Trophoblast cell (in vitro differentiated cells and primary cell): Measurements from ENCODE around the gene RBM39.

ENCODE experiments used
- DNase-seq, 2 donors: peaks; one replicate each; pipeline ENCODE4 v3.0.0-alpha.2; 2016
- H2AFZ ChIP-seq: 2 replicates; pipeline ENCODE4 v1.6.1; 2013; ENCODE audit warnings: low read length, moderate library complexity, mild to moderate bottlenecking; ENCODE audit not compliant: insufficient read depth, poor library complexity
- H2AK5ac ChIP-seq: 2 replicates; pipeline ENCODE4 v1.6.1; 2013; ENCODE audit warnings: mild to moderate bottlenecking, low read length
- H2BK120ac ChIP-seq: 2 replicates; pipeline ENCODE4 v1.6.1; 2013; ENCODE audit warnings: low read length, mild to moderate bottlenecking, moderate library complexity; ENCODE audit not compliant: insufficient read depth, poor library complexity
- H2BK12ac ChIP-seq: 2 replicates; pipeline ENCODE4 v1.6.1; 2013; ENCODE audit warnings: mild to moderate bottlenecking, low read length, moderate library complexity
- H2BK5ac ChIP-seq: 2 replicates; pipeline ENCODE4 v1.6.1; 2013; ENCODE audit warnings: low read length, low read depth, moderate library complexity, mild to moderate bottlenecking; ENCODE audit not compliant: poor library complexity
- H3K14ac ChIP-seq: 2 replicates; pipeline ENCODE4 v1.6.1; 2013; ENCODE audit warnings: mild to moderate bottlenecking, low read length
- H3K18ac ChIP-seq: 2 replicates; pipeline ENCODE4 v1.6.1; 2013; ENCODE audit warnings: mild to moderate bottlenecking, low read length
- H3K23ac ChIP-seq: 2 replicates; pipeline ENCODE4 v1.6.1; 2013; ENCODE audit warnings: low read length
- H3K27ac ChIP-seq: 2 replicates; pipeline ENCODE4 v1.5.1; 2013; ENCODE audit warnings: low read depth, mild to moderate bottlenecking, inconsistent platforms, low read length, moderate library complexity
- H3K27me3 ChIP-seq: 2 replicates; pipeline ENCODE4 v1.6.1; 2013; ENCODE audit warnings: inconsistent platforms, mild to moderate bottlenecking, low read length, moderate library complexity; ENCODE audit not compliant: insufficient read depth
- H3K36me3 ChIP-seq, 2 experiments: 1 replicate in 1 of 2; 2 replicates in 1 of 2; pipeline ENCODE4 v1.6.1; 2013; ENCODE audit warnings: low read length in 2 of 2, mild to moderate bottlenecking in 2 of 2, moderate library complexity in 1 of 2; ENCODE audit not compliant: insufficient read depth in 2 of 2, control insufficient read depth in 1 of 2
- H3K4ac ChIP-seq: 2 replicates; pipeline ENCODE4 v1.6.1; 2013; ENCODE audit warnings: low read depth, mild to moderate bottlenecking, low read length, moderate library complexity
- H3K4me1 ChIP-seq, 2 experiments: 1 replicate in 1 of 2; 2 replicates in 1 of 2; pipeline ENCODE4 v1.6.1; 2013; ENCODE audit warnings: low read length in 2 of 2, mild to moderate bottlenecking in 2 of 2, moderate library complexity in 1 of 2; ENCODE audit not compliant: insufficient read depth in 2 of 2, control insufficient read depth in 1 of 2
- H3K4me2 ChIP-seq: 2 replicates; pipeline ENCODE4 v1.6.1; 2013; ENCODE audit warnings: inconsistent platforms, mild to moderate bottlenecking, low read length, moderate library complexity
- H3K4me3 ChIP-seq: 2 replicates; pipeline ENCODE4 v1.5.1; 2013; ENCODE audit warnings: mild to moderate bottlenecking, low read depth, low read length, inconsistent platforms
- H3K79me1 ChIP-seq: one replicate; pipeline ENCODE4 v1.6.1; 2013; ENCODE audit warnings: low read length
- H3K79me2 ChIP-seq: 2 replicates; pipeline ENCODE4 v1.6.1; 2013; ENCODE audit warnings: low read length, mild to moderate bottlenecking; ENCODE audit not compliant: control insufficient read depth, insufficient read depth, poor library complexity
- H3K9ac ChIP-seq: 2 replicates; pipeline ENCODE4 v1.6.1; 2013; ENCODE audit warnings: mild to moderate bottlenecking, low read length
- H3K9me3 ChIP-seq: 2 replicates; pipeline ENCODE4 v1.6.1; 2013; ENCODE audit warnings: low read depth, mild to moderate bottlenecking, control low read depth, inconsistent platforms, low read length; ENCODE audit not compliant: insufficient read depth
- H4K12ac ChIP-seq: 2 replicates; pipeline ENCODE4 v1.6.1; 2013; ENCODE audit warnings: low read depth, mild to moderate bottlenecking, low read length, moderate library complexity
- H4K8ac ChIP-seq: 2 replicates; pipeline ENCODE4 v1.6.1; 2013; ENCODE audit warnings: low read depth, mild to moderate bottlenecking, low read length, moderate library complexity
- H4K91ac ChIP-seq: one replicate; pipeline ENCODE4 v1.6.1; 2013; ENCODE audit warnings: low read depth, mild to moderate bottlenecking, low read length, moderate library complexity
- WGBS: extraction: QIAGEN DNeasy Blood & Tissue Kit; methylation state at CpG from one replicate; pipeline ENCODE4 v1.1.7; 2013; ENCODE audit warnings: missing lambda C conversion rate; ENCODE audit not compliant: insufficient read length, insufficient coverage; ENCODE audit errors: extremely low coverage; 5-methylcytosine and 5-hydroxymethylcytosine counted together

Gene RBM39

DNA sequence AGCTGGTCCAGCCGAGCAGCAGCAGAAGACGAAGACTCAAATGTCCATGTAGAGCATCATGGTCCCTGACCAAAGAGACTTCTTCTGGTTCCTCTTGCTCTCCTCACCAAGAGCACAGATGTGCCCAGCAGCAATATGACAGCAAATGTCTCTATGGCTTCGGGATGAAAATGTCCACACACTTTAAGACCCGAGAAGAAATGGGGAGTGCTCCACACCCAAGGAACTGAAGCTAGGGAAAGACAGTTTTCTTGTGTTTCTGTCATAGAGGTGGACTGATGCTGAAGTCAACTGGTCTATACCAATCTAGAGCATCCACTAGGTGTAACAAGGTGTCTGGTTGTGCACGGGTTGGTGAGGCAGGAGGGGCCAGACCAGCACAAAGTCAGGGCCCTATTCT, 72.8 kb downstream of the RBM39 start:
- no peak overlapping the region for H3K14ac ChIP-seq
- H2BK120ac ChIP-seq: no peak overlapping the region
- no peak overlapping the region for H2AFZ ChIP-seq
- H3K4me1 ChIP-seq: peaks cover 0 to 1% of the 10 kb centered on the region in 2 experiments
- no peak for DNase-seq
- no peak overlapping the region for H3K4ac ChIP-seq
- H3K18ac ChIP-seq: no peak overlapping the region
- H4K12ac ChIP-seq: no peak overlapping the region
- no peak overlapping the region for H3K9ac ChIP-seq
- peaks cover 11 to 24% of the 10 kb centered on the region in 2 experiments for H3K36me3 ChIP-seq
- H3K79me2 ChIP-seq: peaks cover 5% of the 10 kb centered on the region
- H3K23ac ChIP-seq: no peak overlapping the region
- H3K27me3 ChIP-seq: no peaks in the 10 kb centered on the region
- H4K8ac ChIP-seq: no peak overlapping the region
- H4K91ac ChIP-seq: no peak overlapping the region
- H2BK12ac ChIP-seq: no peak overlapping the region
- no CpG with 5 or more reads among the region's 5 CpGs for WGBS
- H2BK5ac ChIP-seq: no peak overlapping the region
- H3K4me3 ChIP-seq: no peak overlapping the region
- H3K79me1 ChIP-seq: peaks cover 8% of the 10 kb centered on the region
- H2AK5ac ChIP-seq: no peak overlapping the region
- H3K9me3 ChIP-seq: no peaks in the 10 kb centered on the region
- H3K27ac ChIP-seq: no peak overlapping the region
- no peak overlapping the region for H3K4me2 ChIP-seq

DNA sequence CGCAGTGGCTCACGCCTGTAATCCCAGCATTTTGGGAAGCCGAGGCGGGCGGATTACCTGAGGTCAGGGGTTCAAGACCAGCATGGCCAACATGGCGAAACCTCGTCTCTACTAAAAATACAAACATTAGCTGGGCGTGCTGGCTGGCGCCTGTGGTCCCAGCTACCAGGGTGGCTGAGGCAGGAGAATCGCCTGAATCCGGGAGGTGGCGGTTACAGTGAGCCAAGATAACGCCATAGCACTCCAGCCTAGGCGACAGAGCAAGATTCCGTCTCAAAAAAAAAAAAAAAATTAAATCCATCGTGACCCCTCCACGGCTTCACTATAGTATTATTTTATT, 76.1 kb downstream of the RBM39 start:
- Histone ChIP-seq H3K27me3 (no peaks in the 10 kb centered on the region), H2BK5ac (no peak overlapping the region), H3K27ac (no peak overlapping the region), H3K4me1 (peaks cover 0 to 5% of the 10 kb centered on the region in 2 experiments), H4K91ac (no peak overlapping the region), H2AFZ (no peak overlapping the region), H3K4me3 (no peak overlapping the region), H4K8ac (peak overlapping the region; percentile 53), H3K23ac (no peak overlapping the region), H3K18ac (no peak overlapping the region), H2BK120ac (no peak overlapping the region), H3K9ac (no peak overlapping the region), H3K79me2 (peaks cover 13% of the 10 kb centered on the region), H3K79me1 (peaks cover 11% of the 10 kb centered on the region), H2AK5ac (no peak overlapping the region), H3K14ac (no peak overlapping the region), H3K9me3 (no peaks in the 10 kb centered on the region), H4K12ac (no peak overlapping the region), H2BK12ac (no peak overlapping the region), H3K4ac (no peak overlapping the region), H3K4me2 (no peak overlapping the region), H3K36me3 (peaks cover 7 to 10% of the 10 kb centered on the region in 2 experiments)
- DNase-seq: no peak
- WGBS: no CpG with 5 or more reads among the region's 17 CpGs

DNA sequence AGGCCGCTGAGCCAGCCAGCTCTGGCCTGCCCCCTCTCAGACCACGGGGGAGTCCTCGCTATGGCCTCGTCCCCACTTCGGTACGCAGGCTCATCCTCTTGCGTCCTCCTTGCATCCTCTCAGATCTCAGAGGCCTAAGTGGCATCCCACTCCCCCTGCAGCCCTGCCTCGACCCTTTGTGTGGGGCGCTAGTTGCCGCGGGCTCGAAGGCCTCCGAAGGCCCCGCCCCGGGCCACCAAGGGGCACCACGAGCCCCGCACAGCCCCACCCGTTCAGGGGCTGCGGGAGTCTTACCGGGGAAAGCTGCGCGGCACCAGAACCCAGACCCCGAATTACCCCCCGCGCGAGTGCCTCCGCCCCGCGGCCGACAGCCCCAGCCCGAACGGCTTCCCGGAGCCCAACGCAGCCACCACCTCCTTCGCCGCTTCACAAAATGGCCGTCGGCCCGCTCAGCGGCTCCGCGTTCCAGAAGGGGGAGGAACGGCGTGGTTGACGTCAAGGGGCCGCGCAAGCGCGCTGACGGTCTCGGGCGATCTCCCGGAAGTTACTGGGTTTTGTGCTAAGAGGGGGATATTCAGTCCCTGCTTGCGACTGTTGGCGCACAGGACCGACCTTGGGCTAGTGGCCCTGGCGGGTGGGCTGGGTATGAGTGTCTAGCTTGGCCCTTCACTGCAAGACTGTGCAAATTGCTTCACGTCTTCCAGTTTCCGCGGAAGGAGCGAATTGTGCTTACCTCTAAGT, 77.4 kb downstream of the RBM39 start, which contains the start of the genes CPNE1 and RBM12:
CPNE1 (minus strand) TSS at position 435 of the 741 bp plus-strand sequence. CDS start 31,977 bp downstream, outside the sequence.
RBM12 (minus strand) TSS at position 435 of the 741 bp plus-strand sequence. CDS start 9,578 bp downstream, outside the sequence.
- Histone ChIP-seq H3K9me3 (no peaks in the 10 kb centered on the region), H4K8ac (peak within 1 kb of the TSS; percentile 99), H3K27me3 (no peaks in the 10 kb centered on the region), H3K79me1 (peaks cover 11% of the 10 kb centered on the region), H3K4me3 (peak within 1 kb of the TSS; percentile 94), H2AK5ac (peak within 1 kb of the TSS; percentile 96), H3K14ac (peak within 1 kb of the TSS; percentile 99), H2BK120ac (peak within 1 kb of the TSS; percentile 88), H2AFZ (peak within 1 kb of the TSS; percentile 97), H3K4ac (peak within 1 kb of the TSS; percentile 97), H2BK5ac (peak within 1 kb of the TSS; percentile 91), H4K12ac (peak within 1 kb of the TSS; percentile 100), H3K4me1 (peaks cover 4 to 5% of the 10 kb centered on the region in 2 experiments), H3K23ac (no peak within 1 kb of the TSS), H3K79me2 (peaks cover 17% of the 10 kb centered on the region), H3K4me2 (peak within 1 kb of the TSS; percentile 91), H4K91ac (peak within 1 kb of the TSS; percentile 91), H2BK12ac (no peak within 1 kb of the TSS), H3K18ac (peak within 1 kb of the TSS; percentile 96), H3K27ac (peak within 1 kb of the TSS; percentile 97), H3K36me3 (peaks cover 6% of the 10 kb centered on the region in 2 experiments), H3K9ac (peak within 1 kb of the TSS; percentile 97)
- no CpG with 5 or more reads among the region's 61 CpGs for WGBS
- DNase-seq: peak; percentile 96 to 98

DNA sequence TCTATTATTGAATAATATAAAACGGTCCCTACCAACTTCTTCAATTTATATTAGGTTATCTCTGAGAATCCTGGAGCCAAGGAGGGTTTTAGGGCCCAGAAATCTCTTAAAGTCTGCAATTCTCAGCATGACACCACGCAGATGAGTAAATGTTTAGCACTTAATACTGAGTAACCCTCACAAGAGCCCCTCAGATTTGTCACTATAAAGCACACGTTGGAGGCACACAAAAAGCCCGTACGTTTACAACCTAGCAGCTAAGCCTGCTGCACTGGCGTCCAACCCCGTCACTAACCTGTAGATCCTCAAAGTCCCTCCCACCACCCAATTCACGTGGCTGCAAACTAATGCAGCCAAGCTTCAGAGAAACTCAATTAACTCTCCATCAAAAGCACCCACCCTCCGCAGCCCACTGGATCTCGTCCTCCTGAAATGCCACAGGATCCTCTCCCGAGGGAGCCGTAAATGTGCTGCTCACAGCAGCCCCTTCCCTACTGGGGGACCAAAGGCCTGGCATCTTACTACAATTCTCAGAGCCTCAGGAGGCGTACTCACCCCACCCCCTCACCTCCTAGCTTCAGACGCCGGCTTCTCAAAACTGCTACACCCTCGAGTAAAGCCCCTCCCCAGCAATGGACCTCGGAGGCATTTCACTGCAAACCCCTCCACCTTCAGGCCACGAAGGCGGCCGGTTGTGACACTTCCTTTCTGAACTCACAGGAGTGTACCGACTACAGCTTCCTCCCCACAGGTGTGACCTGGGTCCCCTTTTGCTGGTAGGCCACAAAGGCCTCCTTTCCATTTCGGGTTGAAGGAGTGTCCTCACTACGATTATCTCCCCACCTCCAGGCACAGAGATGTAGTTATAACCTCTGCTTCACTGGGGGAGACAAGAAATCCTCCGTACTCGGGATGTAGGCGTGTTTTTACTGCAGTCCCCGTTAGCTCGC, 78.3 kb downstream of the RBM39 start:
- no peak overlapping the region for H3K23ac ChIP-seq
- H4K12ac ChIP-seq: peak overlapping the region; percentile 95
- no peaks in the 10 kb centered on the region for H3K9me3 ChIP-seq
- peak overlapping the region; percentile 97 for H3K9ac ChIP-seq
- H2BK5ac ChIP-seq: peak overlapping the region; percentile 91
- H2AFZ ChIP-seq: peak overlapping the region; percentile 47
- peak overlapping the region; percentile 96 for H2AK5ac ChIP-seq
- H3K4me2 ChIP-seq: peak overlapping the region; percentile 91
- peak overlapping the region; percentile 91 for H4K91ac ChIP-seq
- peak overlapping the region; percentile 97 for H3K4ac ChIP-seq
- no peaks in the 10 kb centered on the region for H3K36me3 ChIP-seq
- peak overlapping the region; percentile 67 for H3K27ac ChIP-seq
- peak overlapping the region; percentile 99 for H3K14ac ChIP-seq
- H2BK120ac ChIP-seq: peak overlapping the region; percentile 88
- peak overlapping the region; percentile 94 for H3K4me3 ChIP-seq
- DNase-seq: peak; percentile 37 to 55
- H2BK12ac ChIP-seq: no peak overlapping the region
- peak overlapping the region; percentile 97 for H4K8ac ChIP-seq
- H3K4me1 ChIP-seq: peaks cover 4 to 5% of the 10 kb centered on the region in 2 experiments
- H3K79me1 ChIP-seq: peaks cover 11% of the 10 kb centered on the region
- WGBS: no CpG with 5 or more reads among the region's 28 CpGs
- H3K79me2 ChIP-seq: peaks cover 19% of the 10 kb centered on the region
- H3K18ac ChIP-seq: peak overlapping the region; percentile 96
- no peaks in the 10 kb centered on the region for H3K27me3 ChIP-seq
